ENCODE data around the gene TMEM143.
"Not testable (repeated sequence)": the region's sequence is repeated elsewhere in the genome, so short reads cannot be mapped to it uniquely, and the experiment has no call there.

TMEM143 gene

DNA sequence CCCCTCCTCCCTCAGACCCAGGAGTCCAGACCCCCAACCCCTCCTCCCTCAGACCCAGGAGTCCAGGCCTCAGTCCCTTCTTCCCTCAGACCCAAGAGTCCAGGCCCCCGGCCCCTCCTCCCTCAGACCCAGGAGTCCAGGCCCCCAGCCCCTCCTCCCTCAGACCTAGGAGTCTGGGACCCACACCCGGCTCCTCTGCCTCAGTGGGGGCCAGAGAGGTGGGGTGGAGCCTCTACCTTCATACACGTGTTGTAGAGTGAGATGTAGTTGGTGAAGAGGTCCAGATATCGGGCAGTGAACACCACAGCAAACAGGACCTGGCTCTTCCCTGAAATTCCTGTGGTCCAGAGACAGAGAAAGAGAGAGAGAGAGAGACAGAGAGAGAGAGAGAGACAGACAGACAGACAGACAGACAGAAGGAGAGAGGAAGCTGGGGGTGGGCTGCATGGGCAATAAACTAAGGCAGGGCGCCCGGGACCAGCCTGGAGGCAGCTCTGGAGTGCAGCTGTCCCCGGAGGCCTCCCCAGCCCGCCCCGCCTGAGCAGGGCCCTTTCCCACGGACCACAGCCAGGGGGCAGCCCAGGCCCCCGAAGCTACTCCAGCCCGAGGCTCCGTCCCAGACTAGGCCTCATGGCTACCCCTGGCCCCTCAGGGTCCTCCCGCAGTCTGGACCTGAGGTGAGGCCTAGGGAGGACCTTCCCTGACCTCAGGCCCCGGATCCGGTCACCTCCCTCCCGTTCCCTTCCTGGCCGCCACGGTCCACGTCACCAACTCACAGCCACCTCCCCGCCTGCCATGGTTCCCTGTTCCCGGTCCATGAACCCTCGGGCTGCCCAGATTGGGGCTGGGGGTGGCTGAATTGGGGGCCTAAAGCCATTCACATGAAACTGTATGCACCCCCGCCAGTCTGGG lies 26.7 kb upstream of the TMEM143 start:
- no peak for DNase-seq

DNA sequence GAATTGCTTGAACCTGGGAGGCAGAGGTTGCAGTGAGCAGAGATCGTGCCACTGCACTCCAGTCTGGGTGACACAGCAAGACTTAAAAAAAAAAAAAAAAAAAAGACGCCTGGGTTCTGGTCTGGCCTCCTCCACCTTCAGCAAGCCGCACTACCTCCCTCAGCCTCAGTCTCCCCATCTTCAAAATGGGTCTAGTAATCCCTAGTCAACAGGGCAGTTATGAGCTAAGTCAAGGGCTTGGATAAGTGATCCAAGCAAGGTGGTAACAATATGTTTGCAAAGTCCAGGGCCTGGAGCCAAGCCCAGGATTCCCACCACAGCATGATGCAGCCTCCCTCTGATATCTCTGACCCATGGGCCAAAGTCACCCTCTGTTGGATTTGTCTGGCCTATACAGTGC lies 23.2 kb upstream of the TMEM143 start:
- no peak for DNase-seq

DNA sequence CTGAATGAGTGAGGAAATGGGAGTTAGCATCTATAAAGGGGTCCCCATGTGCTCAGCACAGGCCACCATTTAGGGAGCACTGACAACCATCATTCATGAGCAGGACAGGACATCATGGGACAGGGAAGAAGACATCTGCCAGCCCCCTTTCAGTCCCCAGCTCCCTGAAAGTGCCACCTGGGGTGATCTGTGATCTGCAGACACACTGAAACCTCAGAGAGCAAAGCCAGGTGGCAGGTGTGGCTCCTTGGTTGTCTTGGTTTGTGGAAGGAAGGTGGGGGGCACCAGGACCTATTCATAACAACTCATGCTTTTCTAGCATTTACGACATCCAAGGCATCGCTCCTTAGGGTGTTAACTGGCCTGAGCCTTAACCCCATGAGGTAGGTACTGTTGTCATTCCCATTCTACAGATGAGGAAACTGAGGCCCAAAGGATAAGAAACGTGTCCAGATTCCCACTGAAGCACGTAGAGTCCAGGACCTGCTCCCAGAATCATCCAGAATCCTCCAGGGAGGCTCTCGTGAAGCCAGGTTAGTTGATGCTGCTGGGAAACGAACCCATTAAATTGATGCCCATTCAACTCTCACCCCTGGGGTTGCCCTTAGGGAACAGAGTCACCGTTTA lies 21.8 kb upstream of the TMEM143 start:
- DNase-seq = no peak

DNA sequence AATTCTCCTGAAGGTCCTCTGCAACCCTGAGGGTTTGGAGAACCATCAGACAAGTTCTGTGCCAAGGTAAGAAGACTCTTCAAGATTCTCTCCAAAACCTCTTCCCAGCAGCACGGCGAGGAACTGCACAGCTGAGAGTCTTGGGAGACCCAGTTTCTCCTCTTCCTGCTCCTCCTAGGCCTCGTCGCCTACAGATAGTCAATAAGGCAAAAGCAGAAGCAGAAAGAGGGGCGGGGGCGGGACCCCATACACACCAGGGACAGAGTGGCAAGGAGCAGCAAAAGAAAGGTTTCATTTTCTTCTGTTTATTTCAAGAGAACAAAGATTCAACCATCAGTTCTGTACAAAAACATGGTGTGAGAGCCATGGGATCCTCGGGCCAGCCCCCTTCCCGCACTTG lies 18.5 kb upstream of the TMEM143 start:
- DNase-seq = no peak

DNA sequence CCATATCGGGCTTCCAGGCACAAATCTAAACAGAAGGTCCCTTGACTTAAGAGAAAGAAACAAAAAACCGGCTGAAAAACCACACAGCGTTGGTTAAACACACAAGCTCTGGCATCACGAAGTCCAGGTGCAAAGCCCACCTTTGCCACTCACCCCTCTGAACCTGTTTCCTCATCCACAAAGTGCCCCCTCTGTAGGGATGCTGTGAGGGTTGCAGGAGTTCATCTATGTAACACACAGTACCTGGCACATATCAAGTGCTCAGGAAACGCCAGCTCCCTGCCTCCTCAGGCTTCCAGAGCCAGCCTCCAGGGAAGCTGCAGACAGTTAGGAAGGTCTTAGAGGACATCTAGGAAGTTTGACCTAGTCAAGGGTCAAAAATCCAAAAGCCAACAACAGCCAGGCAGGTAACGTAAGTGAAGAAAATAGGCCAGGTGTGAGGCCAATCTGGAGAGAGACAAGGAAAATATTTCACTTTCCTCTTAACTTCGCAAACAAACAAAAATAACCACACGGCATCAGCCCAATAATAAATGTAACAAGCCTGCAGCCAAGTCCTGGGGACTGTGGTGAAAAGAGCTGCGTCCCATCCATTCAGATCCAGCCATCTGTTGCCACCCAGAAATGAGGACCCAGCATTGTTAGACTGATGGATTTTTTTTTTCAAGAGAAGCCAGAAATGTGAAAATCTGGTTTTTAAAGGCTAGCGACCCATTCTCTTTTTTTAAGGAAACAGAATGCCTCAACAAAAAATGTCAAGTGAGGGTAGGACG lies 17.6 kb upstream of the TMEM143 start:
- DNase-seq = no peak

DNA sequence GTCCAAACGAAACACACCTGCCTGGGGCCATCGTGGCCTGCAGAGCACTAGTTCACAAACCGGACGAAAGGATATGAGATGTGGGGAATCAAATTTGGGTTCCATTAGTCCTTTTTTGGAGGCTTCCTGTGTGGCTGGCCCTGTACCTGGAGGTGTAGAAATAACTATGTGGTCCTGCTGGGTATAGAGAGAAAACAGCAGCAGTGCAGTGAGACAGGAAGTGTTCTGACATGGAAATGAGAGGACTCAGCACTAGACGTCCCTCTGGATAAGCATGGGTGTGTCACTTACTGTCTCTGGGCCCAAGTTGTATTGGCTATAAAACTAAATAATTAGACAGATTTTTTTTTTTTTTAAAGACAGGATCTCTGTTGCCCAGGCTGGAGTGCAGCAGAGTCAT lies 15.3 kb upstream of the TMEM143 start:
- no peak for DNase-seq

DNA sequence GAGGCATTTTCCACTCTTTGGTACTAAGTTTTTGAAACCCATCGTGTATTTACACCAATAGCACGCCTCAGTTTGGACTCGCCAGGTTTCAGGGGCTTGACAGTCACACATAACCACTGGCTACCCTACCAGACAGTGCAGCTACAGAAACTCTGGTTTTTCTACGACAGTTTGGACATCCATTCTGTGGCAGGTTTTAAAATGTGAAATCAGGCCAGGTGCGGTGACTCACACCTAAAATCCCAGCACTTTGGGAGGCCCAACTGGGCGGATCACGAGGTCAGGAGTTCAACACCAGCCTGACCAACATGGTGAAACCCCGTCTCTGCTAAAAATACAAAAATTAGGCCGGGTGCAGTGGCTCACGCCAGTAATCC lies 14.4 kb upstream of the TMEM143 start:
- DNase-seq = no peak

DNA sequence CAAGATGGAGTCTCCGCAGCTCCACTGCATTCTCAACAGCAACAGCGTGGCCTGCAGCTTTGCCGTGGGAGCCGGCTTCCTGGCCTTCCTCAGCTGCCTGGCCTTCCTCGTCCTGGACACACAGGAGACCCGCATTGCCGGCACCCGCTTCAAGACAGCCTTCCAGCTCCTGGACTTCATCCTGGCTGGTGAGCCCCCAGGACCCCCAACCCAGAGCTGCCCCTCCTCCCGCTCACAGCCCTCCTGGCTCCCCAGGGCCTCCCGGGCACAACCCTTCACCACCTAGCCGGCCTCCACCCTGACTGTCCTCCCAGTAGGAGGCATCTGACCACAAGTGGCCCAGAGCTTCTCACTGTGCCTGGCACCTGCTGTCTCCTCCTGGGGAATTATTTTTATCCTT lies 9.8 kb upstream of the TMEM143 start:
- no peak for DNase-seq

DNA sequence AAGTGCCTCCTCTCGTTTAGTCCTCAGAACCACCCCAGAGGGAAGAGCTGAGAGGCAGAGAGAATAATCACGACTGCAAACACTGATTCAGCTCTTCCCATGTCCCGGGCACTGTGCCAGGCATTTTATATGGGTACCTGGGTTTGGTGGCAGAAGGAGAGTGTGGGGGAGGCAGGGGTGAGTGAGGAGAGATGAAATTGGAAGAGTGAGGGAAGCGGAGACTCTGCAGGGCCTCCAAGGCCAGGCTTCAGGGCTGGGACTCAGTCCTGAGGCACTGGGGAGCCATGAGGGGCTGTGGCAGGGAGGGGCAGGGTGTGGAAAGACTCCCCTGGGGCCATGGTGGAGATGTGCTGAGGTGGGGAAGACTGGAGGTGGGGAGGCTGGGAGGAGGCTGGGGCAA lies 9.2 kb upstream of the TMEM143 start:
- DNase-seq = no peak

DNA sequence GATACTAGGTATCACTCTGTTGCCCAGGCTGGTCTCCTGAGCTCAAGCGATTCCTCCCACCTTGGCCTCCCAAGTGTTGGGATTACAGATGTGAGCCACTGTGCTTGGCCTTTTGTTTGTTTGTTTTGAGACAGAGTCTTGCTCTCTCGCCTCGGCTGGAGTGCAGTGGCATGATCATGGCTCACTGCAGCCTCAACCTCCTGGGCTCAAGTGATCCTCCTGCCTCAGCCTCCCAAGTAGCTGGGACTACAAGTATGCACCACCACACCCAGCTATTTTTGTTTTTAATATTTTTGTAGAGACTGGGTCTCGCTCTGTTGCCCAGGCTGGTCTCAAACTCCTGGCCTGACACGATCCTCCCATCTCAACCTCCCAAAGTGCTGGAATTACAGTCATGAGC lies 8.0 kb upstream of the TMEM143 start:
- not testable (repeated sequence) for DNase-seq

DNA sequence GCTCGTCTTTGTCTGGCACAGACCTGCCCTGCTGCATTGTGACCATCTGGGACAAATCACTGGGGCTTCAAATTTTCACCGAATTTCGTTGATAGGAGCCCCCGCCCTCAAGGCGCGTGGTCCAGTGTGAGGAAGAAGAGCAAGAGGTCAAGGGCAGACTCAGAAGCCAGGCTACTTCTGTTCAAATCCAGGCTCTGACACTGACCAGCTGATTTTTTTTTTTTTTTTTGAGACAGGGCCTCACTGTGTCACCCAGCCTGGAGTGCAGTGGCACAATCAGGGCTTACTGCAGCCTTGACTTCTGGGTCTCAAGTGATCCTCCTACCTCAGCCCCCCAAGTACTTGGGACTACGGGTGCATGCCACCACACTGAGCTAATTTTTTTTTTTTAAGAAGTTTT lies 7.6 kb upstream of the TMEM143 start:
- no peak for DNase-seq

DNA sequence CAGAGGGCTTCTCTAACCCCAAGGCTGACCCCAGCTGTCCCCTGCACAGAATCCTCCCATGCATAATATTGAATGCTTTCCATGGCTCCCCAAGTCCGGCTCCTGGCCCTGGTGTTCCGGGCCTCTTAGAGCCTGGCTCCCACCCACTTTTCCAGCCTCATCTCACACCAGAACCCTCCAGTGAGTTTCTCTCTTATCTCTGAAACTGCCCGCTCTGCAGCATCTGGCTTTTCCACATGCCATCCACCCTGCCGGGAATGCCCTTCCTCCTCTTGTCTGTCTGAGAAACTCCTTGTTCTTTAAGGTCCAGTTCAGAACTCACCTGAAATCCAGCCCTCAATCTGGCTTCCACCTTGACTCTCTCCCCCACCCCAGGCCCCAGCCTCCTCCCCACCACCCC lies 7.2 kb upstream of the TMEM143 start:
- DNase-seq = no peak

DNA sequence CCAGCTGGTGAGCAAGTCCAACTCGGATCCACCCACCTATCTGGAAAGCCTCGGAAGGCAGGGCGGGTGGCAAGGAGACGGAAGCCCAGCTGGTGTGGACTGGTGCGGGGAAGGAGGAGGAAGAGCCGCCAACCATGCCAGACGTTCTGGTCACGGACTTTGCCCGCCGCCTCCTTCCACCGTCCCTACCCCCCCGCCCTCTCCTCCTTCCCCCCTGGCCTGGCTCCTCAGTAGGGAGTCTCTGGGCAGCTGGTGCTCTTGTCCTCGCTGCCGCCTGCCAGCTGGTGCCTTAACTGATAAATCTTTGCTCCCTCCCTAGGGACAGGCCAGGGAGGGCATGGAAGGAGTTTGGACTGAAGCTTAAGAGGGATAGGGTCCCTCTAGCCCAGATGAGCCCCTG lies 5.2 kb upstream of the TMEM143 start:
- no peak for DNase-seq

DNA sequence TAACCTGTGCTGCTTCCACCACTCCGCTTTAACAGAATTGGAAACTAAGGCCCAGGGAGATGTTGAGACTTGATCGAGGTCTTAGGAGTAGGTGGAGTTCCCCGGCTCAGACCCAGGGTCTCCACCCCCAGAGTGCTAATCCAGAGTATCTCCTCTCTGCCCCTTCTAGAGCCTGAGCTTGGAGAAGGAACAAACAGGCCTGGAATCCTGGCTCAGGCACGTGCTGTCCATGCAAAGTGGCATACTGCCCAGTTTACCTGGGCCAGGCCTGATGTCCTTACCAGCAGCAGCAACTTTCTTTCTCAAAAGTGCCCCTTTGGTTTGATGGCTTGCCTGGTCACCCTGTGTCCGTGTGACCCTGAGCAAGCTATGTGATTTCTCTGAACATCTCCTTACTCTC lies 4.1 kb upstream of the TMEM143 start:
- no peak for DNase-seq

DNA sequence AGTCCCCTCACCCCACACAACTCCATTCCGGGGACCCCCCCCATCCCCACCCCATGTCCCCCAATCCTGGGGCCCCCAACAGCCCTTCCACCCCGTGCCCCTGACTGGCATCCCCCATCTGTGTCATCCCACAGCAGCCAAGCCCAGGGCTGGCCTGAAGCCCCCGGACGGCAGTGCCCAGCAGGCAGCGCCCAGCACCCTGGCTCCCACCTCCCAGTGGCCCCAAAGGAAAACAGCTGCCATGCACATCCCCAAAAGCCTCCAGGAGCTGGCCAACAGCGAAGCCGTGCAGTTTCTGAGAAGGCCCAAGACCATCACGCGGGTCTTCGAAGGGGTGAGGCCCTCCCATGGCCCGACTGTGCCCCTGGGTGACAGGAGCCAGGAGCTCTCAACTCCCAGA lies 1.9 kb upstream of the TMEM143 start:
- DNase-seq = no peak

DNA sequence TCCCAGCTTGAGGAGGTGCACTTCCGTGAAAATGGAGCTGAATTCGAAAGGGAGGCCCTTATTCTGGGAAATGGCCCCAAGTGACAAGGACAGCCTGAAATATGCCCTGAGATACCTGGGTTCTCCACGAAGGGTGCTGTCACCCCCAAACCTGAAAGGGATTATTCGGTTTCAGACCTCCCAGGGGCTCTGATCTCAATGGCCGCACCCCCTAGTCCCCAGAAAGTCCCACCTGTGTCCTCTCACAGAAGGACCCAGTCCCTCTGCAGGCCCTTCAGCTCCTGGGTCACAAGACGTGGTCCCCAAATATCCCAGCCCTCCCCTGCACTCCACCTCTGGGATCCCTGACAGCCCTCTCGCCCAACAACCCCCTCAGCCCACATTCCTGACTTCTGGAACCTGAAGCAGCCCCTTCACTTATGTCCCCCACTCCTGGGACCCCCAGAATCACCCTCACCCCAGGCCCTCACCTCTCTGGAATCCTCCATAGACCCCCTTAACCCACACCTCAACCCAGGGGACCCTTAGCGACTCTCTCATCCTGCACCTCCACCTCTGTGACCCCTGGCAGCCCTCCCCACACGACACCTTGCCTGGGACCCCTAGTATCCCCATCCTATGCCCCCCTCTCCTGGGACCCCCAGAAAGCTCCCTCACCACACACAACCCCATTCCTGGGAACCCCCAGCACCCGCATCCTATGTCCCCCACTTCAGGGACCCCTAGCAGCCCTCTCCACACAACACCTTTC lies 1.0 kb upstream of the TMEM143 start:
- DNase-seq = no peak

DNA sequence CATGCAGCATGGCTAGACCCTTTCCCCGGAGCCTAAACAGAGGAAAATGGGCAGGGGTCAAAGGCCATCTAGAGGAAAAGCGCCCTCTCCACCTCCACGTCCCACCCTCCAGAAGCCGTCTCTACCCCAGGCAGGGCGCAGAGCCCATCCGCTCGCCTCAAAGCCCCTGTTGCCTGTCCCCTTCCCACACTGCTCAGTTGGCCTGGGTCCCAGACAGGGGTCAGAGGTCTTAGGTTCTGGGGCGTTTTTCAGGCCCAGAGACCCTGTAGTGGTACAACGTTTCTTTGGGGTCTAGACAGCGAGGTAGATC lies 285 bp downstream of the TMEM143 start:
- no peak for DNase-seq

DNA sequence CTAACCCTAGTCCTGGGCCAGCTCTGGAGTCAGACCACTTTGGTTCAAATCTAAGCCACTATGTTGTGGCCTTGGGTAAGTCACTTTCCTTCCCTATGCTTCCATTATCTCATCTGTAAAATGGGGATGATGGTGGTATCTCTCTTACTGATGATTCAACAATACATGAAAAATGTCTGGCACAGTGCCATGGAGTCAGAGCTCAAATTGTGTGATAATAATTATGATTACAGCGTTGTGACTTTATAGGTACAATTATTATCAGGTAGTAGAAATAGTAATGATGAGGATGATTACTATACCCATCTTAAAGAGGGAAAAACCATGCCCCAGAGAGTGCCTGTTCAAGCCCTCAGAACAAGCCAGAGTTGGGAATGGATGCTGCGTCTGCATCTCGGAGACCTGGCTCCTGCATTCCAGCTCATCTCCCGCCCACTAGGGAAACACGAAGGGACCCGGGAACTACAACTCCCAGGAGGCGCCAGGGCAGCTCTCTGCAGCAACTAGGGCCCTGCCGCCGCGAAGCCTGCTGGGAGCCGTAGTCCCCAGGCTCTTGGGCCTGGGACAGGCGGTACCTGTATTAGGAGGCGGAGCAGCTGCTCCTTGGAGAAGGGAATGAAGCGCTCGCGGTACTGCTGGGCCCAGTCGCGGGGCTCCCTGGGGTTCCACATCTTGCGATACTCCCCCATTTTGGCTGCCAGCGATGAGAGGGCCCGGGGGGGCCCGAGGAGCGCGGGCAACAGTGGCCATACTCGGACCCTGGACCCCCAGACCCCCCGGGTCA lies 832 bp downstream of the TMEM143 start:
- peak; percentile 40 for DNase-seq

DNA sequence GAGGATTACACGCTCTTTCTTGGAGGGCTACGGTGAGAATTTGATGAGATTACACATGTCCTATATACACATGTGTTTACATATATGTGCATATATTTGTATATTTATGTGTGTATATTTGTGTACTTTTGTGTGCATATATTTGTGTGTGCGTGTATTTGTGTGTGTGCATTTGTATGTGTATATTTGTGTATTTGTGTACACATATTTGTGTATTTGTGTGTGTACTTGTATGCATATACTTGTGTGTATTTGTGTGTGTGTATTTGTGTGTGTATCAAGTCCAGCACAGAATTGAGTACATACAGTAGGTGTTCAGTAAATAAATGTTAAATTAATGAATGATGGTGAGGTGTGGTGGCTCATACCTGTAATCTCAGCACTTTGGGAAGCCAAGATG lies 1.8 kb downstream of the TMEM143 start:
- no peak for DNase-seq

DNA sequence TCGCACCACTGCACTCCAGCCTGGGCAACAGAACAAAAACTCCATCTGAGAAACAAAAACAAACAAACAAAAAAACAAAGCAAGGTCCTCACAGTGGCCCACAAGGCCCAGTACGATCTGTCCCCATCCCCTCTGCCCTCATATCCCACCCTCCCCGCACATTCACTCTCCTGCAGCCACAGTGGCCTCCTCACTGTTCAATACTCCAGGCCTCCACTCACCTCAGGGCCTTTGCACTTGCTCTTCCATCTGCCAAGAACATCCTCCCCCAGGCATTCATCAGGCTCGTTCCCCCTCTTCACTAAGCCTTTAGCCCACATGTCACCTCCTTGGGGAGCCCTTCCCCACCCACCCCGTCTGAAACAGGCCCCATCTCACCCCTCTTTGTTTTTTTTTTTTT lies 4.6 kb downstream of the TMEM143 start:
- no peak for DNase-seq

DNA sequence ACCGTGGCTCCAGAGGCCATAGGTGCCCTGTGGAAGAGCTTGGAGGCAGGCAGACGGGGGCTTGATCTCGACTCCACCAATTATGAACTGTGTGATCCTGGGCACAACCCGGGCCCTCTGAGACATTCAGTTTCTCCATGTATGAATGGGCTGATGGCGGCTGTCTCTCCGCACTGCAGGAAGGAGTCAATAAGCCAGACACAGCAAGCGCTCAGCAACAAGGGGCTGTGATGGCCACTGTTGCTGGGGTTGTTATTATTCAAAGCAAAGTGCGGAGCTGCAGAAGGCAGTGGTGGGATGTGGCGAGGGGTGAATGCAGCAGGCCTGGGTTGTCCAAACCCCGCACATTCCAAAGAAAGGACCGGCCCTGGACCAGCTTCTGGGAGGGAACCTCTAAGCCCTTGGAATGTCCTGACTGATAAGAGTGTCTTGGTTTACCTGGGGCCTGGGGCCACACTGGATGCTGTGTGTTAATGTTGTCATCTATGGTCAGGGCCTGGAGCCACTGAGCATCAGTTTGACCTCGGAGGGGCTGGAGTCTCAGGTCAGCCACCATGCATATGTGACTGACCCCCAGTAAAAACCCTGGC lies 8.3 kb downstream of the TMEM143 start:
- DNase-seq = no peak

DNA sequence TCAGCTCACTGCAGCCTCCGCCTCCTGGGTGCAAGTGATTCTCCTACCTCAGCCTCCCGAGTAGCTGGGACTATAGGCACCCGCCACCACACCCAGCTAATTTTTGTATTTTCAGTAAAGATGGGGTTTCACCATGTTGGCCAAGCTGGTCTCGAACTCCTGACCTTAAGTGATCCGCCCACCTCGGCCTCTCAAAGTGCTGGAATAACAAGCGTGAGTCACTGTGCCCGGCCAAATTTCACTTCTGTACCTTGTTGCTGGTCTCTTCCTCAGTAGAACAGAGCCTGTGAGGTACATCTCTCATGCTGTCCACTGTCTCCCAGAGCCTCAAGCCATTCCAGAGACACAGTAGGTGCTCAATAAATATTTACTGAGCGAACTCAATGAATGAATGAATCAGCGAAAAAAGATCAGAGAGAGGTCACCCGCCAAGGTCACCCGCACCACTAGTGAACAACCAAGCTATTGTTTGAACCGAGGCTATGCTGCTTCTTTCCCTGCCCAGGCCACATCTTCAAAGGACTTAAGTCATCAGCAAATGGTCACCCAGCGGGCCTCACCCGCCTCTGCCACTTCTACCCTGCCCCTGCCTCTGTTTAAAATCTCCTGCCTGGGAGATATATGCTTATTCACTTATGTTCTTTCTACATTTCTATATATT lies 9.3 kb downstream of the TMEM143 start:
- no peak for DNase-seq

All from cortex of kidney (tissue), 1 donor.